Epithelial cell of prostate (primary cell): Measurements from ENCODE around the gene MPZL1.

Experiments used
- DNase-seq: peaks from one replicate; pipeline ENCODE4 v3.0.0-alpha.2; 2011; ENCODE audit warnings: low read depth, low spot score
- H3K27ac ChIP-seq: fragments of 450-650 bp; 2 replicates; pipeline ENCODE4 v1.5.1; 2017; ENCODE audit warnings: mild to moderate bottlenecking

The MPZL1 gene

GRCh38 chr1:167721617-167722151 is at the start of gene MPZL1:
Gene MPZL1, plus strand, starts transcription at chr1:167721982. Its CDS starts 170 bp downstream, at chr1:167722152.
- DNase-seq = peak; percentile 57
- peak within 1 kb of the TSS; percentile 72 for H3K27ac ChIP-seq

- H3K27ac ChIP-seq = no peak overlapping the region
- no peak for DNase-seq
Observed at GRCh38 chr1:167672831-167673230, 49.0 kb upstream of the MPZL1 start.

- no peak overlapping the region for H3K27ac ChIP-seq
- DNase-seq = no peak
Observed at GRCh38 chr1:167673265-167673664, 48.5 kb upstream of the MPZL1 start.

- DNase-seq = no peak
- H3K27ac ChIP-seq = no peak overlapping the region
Observed at GRCh38 chr1:167674156-167674555, 47.6 kb upstream of the MPZL1 start.

GRCh38 chr1:167675440-167675839 is 46.3 kb upstream of the MPZL1 start:
- H3K27ac ChIP-seq = no peak overlapping the region
- no peak for DNase-seq

GRCh38 chr1:167676205-167676915 is 45.4 kb upstream of the MPZL1 start:
- no peak overlapping the region for H3K27ac ChIP-seq
- DNase-seq = no peak

GRCh38 chr1:167676916-167677848 is 44.6 kb upstream of the MPZL1 start:
- no peak overlapping the region for H3K27ac ChIP-seq
- no peak for DNase-seq

- no peak overlapping the region for H3K27ac ChIP-seq
- DNase-seq = no peak
Observed at GRCh38 chr1:167678422-167678821, 43.4 kb upstream of the MPZL1 start.

GRCh38 chr1:167678838-167679237 is 42.9 kb upstream of the MPZL1 start:
- DNase-seq = no peak
- H3K27ac ChIP-seq = no peak overlapping the region

GRCh38 chr1:167679714-167680113 is 42.1 kb upstream of the MPZL1 start:
- no peak for DNase-seq
- H3K27ac ChIP-seq = no peak overlapping the region

GRCh38 chr1:167681024-167681423 is 40.8 kb upstream of the MPZL1 start:
- no peak for DNase-seq
- H3K27ac ChIP-seq = no peak overlapping the region

- no peak for DNase-seq
- no peak overlapping the region for H3K27ac ChIP-seq
Observed at GRCh38 chr1:167681451-167682098, 40.2 kb upstream of the MPZL1 start.

- no peak overlapping the region for H3K27ac ChIP-seq
- no peak for DNase-seq
Observed at GRCh38 chr1:167683226-167683625, 38.6 kb upstream of the MPZL1 start.

GRCh38 chr1:167683641-167684502 is 37.9 kb upstream of the MPZL1 start:
- H3K27ac ChIP-seq = no peak overlapping the region
- DNase-seq = no peak

GRCh38 chr1:167685844-167686243 is 35.9 kb upstream of the MPZL1 start:
- DNase-seq = no peak
- no peak overlapping the region for H3K27ac ChIP-seq

- H3K27ac ChIP-seq = no peak overlapping the region
- DNase-seq = no peak
Observed at GRCh38 chr1:167687919-167688519, 33.8 kb upstream of the MPZL1 start.

GRCh38 chr1:167689567-167689920 is 32.2 kb upstream of the MPZL1 start:
- DNase-seq = no peak

GRCh38 chr1:167690053-167690452 is 31.7 kb upstream of the MPZL1 start:
- no peak overlapping the region for H3K27ac ChIP-seq
- DNase-seq = no peak

More at GRCh38 chr1:167689567-167689920, 32.2 kb upstream of the MPZL1 start:
- H3K27ac ChIP-seq = no peak overlapping the region

- no peak for DNase-seq
- H3K27ac ChIP-seq = no peak overlapping the region
Observed at GRCh38 chr1:167693425-167694045, 28.2 kb upstream of the MPZL1 start.
